Vagina (tissue), 2 donors: ENCODE measurements around the gene PTPRM. TPM values are rescaled to one million over a fixed set of nuclear protein-coding genes. Genes with fewer than 3 reads are reported as not detected.

ENCODE experiments used
- DNase-seq, 2 donors: peaks; one replicate each; pipeline ENCODE4 v3.0.0-alpha.2; 2017; ENCODE audit errors: extremely low spot score in 2 of 2
- H3K27ac ChIP-seq: fragments of 200-600 bp; sonication (generic); one replicate; pipeline ENCODE4 v1.5.1; 2019
- H3K27me3 ChIP-seq: fragments of 200-600 bp; sonication (generic); one replicate; pipeline ENCODE4 v1.5.1; 2019
- H3K36me3 ChIP-seq, 2 donors: fragments of 200-600 bp; sonication (generic); one replicate each; pipeline ENCODE4 v1.5.1; 2017 to 2019
- H3K4me1 ChIP-seq: fragments of 200-600 bp; sonication (generic); one replicate; pipeline ENCODE4 v1.5.1; 2019
- H3K4me3 ChIP-seq, 2 donors: fragments of 200-600 bp; sonication (generic); 1 replicate in 1 of 2; 2 replicates in 1 of 2; pipeline ENCODE4 v1.5.1; 2016 to 2019
- H3K9me3 ChIP-seq: fragments of 200-600 bp; sonication (generic); one replicate; pipeline ENCODE4 v1.5.1; 2019
- CTCF ChIP-seq, 3 experiments: fragments of 450-650 bp in 2 of 3; fragments of 200-600 bp in 1 of 3; sonication (generic) in 1 of 3; IDR thresholded peaks; one replicate each; pipeline ENCODE4 v1.5.1; 2017 to 2019; ENCODE audit warnings: antibody characterized with exemption in 3 of 3, mild to moderate bottlenecking in 2 of 3, moderate library complexity in 2 of 3
- POLR2A ChIP-seq, 2 donors: fragments of 450-650 bp; IDR thresholded peaks; one replicate each; pipeline ENCODE4 v1.6.1; 2017; ENCODE audit warnings: antibody characterized with exemption in 2 of 2, mild to moderate bottlenecking in 2 of 2, moderate library complexity in 2 of 2
- POLR2AphosphoS5 ChIP-seq, 2 donors: sonication (generic); formaldehyde crosslinking; IDR thresholded peaks; one replicate each; pipeline ENCODE4 v1.9.0; 2017; ENCODE audit warnings: antibody characterized with exemption in 2 of 2, mild to moderate bottlenecking in 2 of 2, low read depth in 1 of 2; ENCODE audit not compliant: insufficient read depth in 1 of 2
- intact Hi-C: fragments of 100-400 bp; cut with DNase I; formaldehyde crosslinking; loops from one replicate; pipeline ENCODE4 v1.15.1; 2023
- total RNA-seq: library from RNA; depleted of rRNA; stranded (reverse); fragments of >200 nt; gene quantifications from one replicate; pipeline ENCODE4 v1.2.3, GENCODE V29; 2016

The PTPRM gene
- total RNA-seq, 1 donor from 2014 or later: 60.2 TPM

GRCh38 chr18:7619676-7620075 lies 52.6 kb downstream of the PTPRM start:
- TF ChIP-seq POLR2AphosphoS5 (IDR thresholded peaks at IDR 0.05; ENCODE audit: insufficient read depth in 1 of 2, low read depth in 1 of 2) (no peak), POLR2A (IDR thresholded peaks at IDR 0.05) (no peak), CTCF (IDR thresholded peaks at IDR 0.05) (no peak)
- Histone ChIP-seq H3K4me3 (no peak overlapping the region), H3K27me3 (no peaks in the 10 kb centered on the region), H3K4me1 (peaks cover 21% of the 10 kb centered on the region), H3K27ac (no peak overlapping the region), H3K36me3 (no peaks in the 10 kb centered on the region), H3K9me3 (no peaks in the 10 kb centered on the region)
- intact Hi-C loops: no loop called here
- no peak for DNase-seq

GRCh38 chr18:7622721-7623120 lies 55.6 kb downstream of the PTPRM start:
- no peak overlapping the region for H3K27ac ChIP-seq
- no peaks in the 10 kb centered on the region for H3K27me3 ChIP-seq
- H3K36me3 ChIP-seq: no peaks in the 10 kb centered on the region
- H3K4me3 ChIP-seq: no peak overlapping the region
- no peak for DNase-seq
- intact Hi-C loops: no loop called here
- no peaks in the 10 kb centered on the region for H3K9me3 ChIP-seq
- peaks cover 20% of the 10 kb centered on the region for H3K4me1 ChIP-seq
- TF ChIP-seq POLR2AphosphoS5 (IDR thresholded peaks at IDR 0.05; ENCODE audit: insufficient read depth in 1 of 2, low read depth in 1 of 2) (no peak), POLR2A (IDR thresholded peaks at IDR 0.05) (no peak), CTCF (IDR thresholded peaks at IDR 0.05) (no peak)

- intact Hi-C loops: no loop called here
- no peak for DNase-seq
These were observed 56.6 kb downstream of the PTPRM start for GRCh38 chr18:7623681-7624080.

GRCh38 chr18:7624697-7625096 lies 57.6 kb downstream of the PTPRM start:
- Histone ChIP-seq H3K27ac (no peak overlapping the region), H3K9me3 (no peaks in the 10 kb centered on the region), H3K4me3 (no peak overlapping the region), H3K27me3 (no peaks in the 10 kb centered on the region), H3K36me3 (no peaks in the 10 kb centered on the region), H3K4me1 (peaks cover 14% of the 10 kb centered on the region)
- TF ChIP-seq POLR2A (IDR thresholded peaks at IDR 0.05) (no peak), CTCF (IDR thresholded peaks at IDR 0.05) (no peak), POLR2AphosphoS5 (IDR thresholded peaks at IDR 0.05; ENCODE audit: insufficient read depth in 1 of 2, low read depth in 1 of 2) (no peak)
- intact Hi-C loops: no loop called here
- DNase-seq: no peak

More at GRCh38 chr18:7623681-7624080, 56.6 kb downstream of the PTPRM start:
- TF ChIP-seq CTCF (IDR thresholded peaks at IDR 0.05) (no peak), POLR2A (IDR thresholded peaks at IDR 0.05) (no peak), POLR2AphosphoS5 (IDR thresholded peaks at IDR 0.05; ENCODE audit: insufficient read depth in 1 of 2, low read depth in 1 of 2) (no peak)
- Histone ChIP-seq H3K9me3 (no peaks in the 10 kb centered on the region), H3K36me3 (no peaks in the 10 kb centered on the region), H3K4me1 (peaks cover 14% of the 10 kb centered on the region), H3K27ac (no peak overlapping the region), H3K4me3 (no peak overlapping the region), H3K27me3 (no peaks in the 10 kb centered on the region)

GRCh38 chr18:7626175-7626921 lies 59.2 kb downstream of the PTPRM start:
- Histone ChIP-seq H3K4me3 (no peak overlapping the region), H3K36me3 (no peaks in the 10 kb centered on the region), H3K27me3 (no peaks in the 10 kb centered on the region), H3K9me3 (no peaks in the 10 kb centered on the region), H3K27ac (no peak overlapping the region), H3K4me1 (peaks cover 14% of the 10 kb centered on the region)
- no peak for TF ChIP-seq POLR2A (IDR thresholded peaks at IDR 0.05)
- no peak for TF ChIP-seq CTCF (IDR thresholded peaks at IDR 0.05)
- no peak for TF ChIP-seq POLR2AphosphoS5 (IDR thresholded peaks at IDR 0.05; ENCODE audit: insufficient read depth in 1 of 2, low read depth in 1 of 2)
- DNase-seq: no peak
- intact Hi-C loops: no loop called here
